ENCODE results near the gene RNASE1. TPM values are rescaled to one million over a fixed set of nuclear protein-coding genes. Genes with fewer than 3 reads are reported as not detected.

The RNASE1 gene
- total and polyA plus RNA-seq, 7 experiments from 2014 or later, result 1.8 to 19.0 (median 15.5) TPM; not detected in 4

- intact Hi-C loops (cut with micrococcal nuclease), result no loop called here
- Histone ChIP-seq H3K27ac (ENCODE audit: low read depth, low read length) (no peak overlapping the region), H3K36me3 (ENCODE audit: control insufficient read depth in 2 of 3, insufficient read depth in 3 of 3, low read length in 3 of 3) (no peaks in the 10 kb centered on the region), H3K9me3 (ENCODE audit: control insufficient read depth in 2 of 3, low read length in 3 of 3) (peaks cover 0 to 19% (median 7%) of the 10 kb centered on the region in 3 experiments), H3K4me1 (ENCODE audit: control insufficient read depth in 2 of 2, insufficient read depth in 2 of 2, low read length in 2 of 2) (no peaks in the 10 kb centered on the region), H3K27me3 (ENCODE audit: control insufficient read depth in 2 of 2, insufficient read depth in 2 of 2, low read length in 2 of 2) (no peaks in the 10 kb centered on the region), H3K4me3 (ENCODE audit: low read length) (no peak overlapping the region)
- ChIA-PET POLR2A (no interaction called here), CTCF (interaction anchor here (0.8 kb wide), 1 partner anchor 122 kb away, joined by 3 read pairs; no protein-coding TSS in a partner anchor)
- ATAC-seq (no peak), DNase-seq (no peak)
- no peak overlapping the region for H3K4me3 Mint-ChIP-seq
- H3K9me3 Mint-ChIP-seq, result peaks cover 7 to 31% (median 11%) of the 10 kb centered on the region in 11 donors
- H3K27me3 Mint-ChIP-seq, result peaks cover 0 to 23% (median 19%) of the 10 kb centered on the region in 5 donors
- H3K27ac Mint-ChIP-seq, result no peak overlapping the region
- peaks cover 0 to 6% (median 0%) of the 10 kb centered on the region in 5 donors for H3K36me3 Mint-ChIP-seq
- H3K4me1 Mint-ChIP-seq, result no peaks in the 10 kb centered on the region
Observed at GRCh38 chr14:20751963-20752562, 50.6 kb downstream of the RNASE1 start.

Other genes starting within 250 kb of the RNASE1 start
- gene RNASE9, start 241.8 kb downstream of the RNASE1 start, total RNA-seq, result not detected
- not detected for gene RNASE9, start 241.8 kb downstream of the RNASE1 start, polyA plus RNA-seq
- not detected for gene RNASE11, start 214.8 kb downstream of the RNASE1 start, total RNA-seq
- not detected for gene RNASE11, start 214.8 kb downstream of the RNASE1 start, polyA plus RNA-seq
- gene RNASE12, start 211.5 kb downstream of the RNASE1 start, total RNA-seq, result not detected
- not detected for gene RNASE12, start 211.5 kb downstream of the RNASE1 start, polyA plus RNA-seq
- gene OR6S1, start 161.2 kb downstream of the RNASE1 start, total RNA-seq, result not detected
- gene OR6S1, start 161.2 kb downstream of the RNASE1 start, polyA plus RNA-seq, result not detected
- gene RNASE4, start 118.3 kb downstream of the RNASE1 start, total RNA-seq, result 1 to 10 TPM in 1 of 5 experiments, under 1 TPM in 4; 0.17 to 4.2 (median 0.43) TPM
- gene RNASE4, start 118.3 kb downstream of the RNASE1 start, polyA plus RNA-seq, result under 1 TPM in 1 of 2 donors, not detected in 1; 0.83 TPM
- gene ANG, start 114.1 kb downstream of the RNASE1 start, total RNA-seq, result 1 to 10 TPM in 3 of 5 experiments, not detected in 2; 1.6 to 3.5 (median 1.7) TPM
- under 1 TPM in 1 of 2 donors, not detected in 1; 0.40 TPM for gene ANG, start 114.1 kb downstream of the RNASE1 start, polyA plus RNA-seq
- gene EDDM3A, start 57.0 kb downstream of the RNASE1 start, total RNA-seq, result not detected
- gene EDDM3A, start 57.0 kb downstream of the RNASE1 start, polyA plus RNA-seq, result not detected
- not detected for gene EDDM3B, start 34.4 kb downstream of the RNASE1 start, total RNA-seq
- gene EDDM3B, start 34.4 kb downstream of the RNASE1 start, polyA plus RNA-seq, result not detected
- 10 to 100 TPM in 1 of 5 experiments, 1 to 10 TPM in 4; 2.7 to 34.2 (median 2.9) TPM for gene RNASE6, start 21.6 kb downstream of the RNASE1 start, total RNA-seq
- gene RNASE6, start 21.6 kb downstream of the RNASE1 start, polyA plus RNA-seq, result 1 to 10 TPM; 3.6 to 5.6 TPM
- gene RNASE3, start 88.5 kb upstream of the RNASE1 start, total RNA-seq, result 1 to 10 TPM in 1 of 5 experiments, not detected in 4; 1.1 TPM
- gene RNASE3, start 88.5 kb upstream of the RNASE1 start, polyA plus RNA-seq, result not detected
- gene RNASE2, start 152.6 kb upstream of the RNASE1 start, total RNA-seq, result 10 to 100 TPM in 1 of 5 experiments, 1 to 10 TPM in 1, not detected in 3; 2.5 to 22.4 TPM
- under 1 TPM in 1 of 2 donors, not detected in 1; 0.30 TPM for gene RNASE2, start 152.6 kb upstream of the RNASE1 start, polyA plus RNA-seq
- gene METTL17, start 187.1 kb upstream of the RNASE1 start, total RNA-seq, result 100 to 1,000 TPM in 2 of 5 experiments, 10 to 100 TPM in 3; 75.4 to 129 (median 96.7) TPM
- gene METTL17, start 187.1 kb upstream of the RNASE1 start, polyA plus RNA-seq, result 10 to 100 TPM; 41.7 to 47.6 TPM
- under 1 TPM in 2 of 5 experiments, not detected in 3; 0.36 to 0.81 TPM for gene SLC39A2, start 196.4 kb upstream of the RNASE1 start, total RNA-seq
- gene SLC39A2, start 196.4 kb upstream of the RNASE1 start, polyA plus RNA-seq, result not detected
- gene NDRG2, start 222.2 kb upstream of the RNASE1 start, total RNA-seq, result 10 to 100 TPM in 4 of 5 experiments, 1 to 10 TPM in 1; 5.9 to 39.9 (median 35.2) TPM
- 10 to 100 TPM; 29.2 to 35.1 TPM for gene NDRG2, start 222.2 kb upstream of the RNASE1 start, polyA plus RNA-seq
- not detected for gene TPPP2, start 227.4 kb upstream of the RNASE1 start, total RNA-seq
- not detected for gene TPPP2, start 227.4 kb upstream of the RNASE1 start, polyA plus RNA-seq
- gene RNASE13, start 232.0 kb upstream of the RNASE1 start, total RNA-seq, result not detected
- not detected for gene RNASE13, start 232.0 kb upstream of the RNASE1 start, polyA plus RNA-seq
- not detected for gene RNASE7, start 239.5 kb upstream of the RNASE1 start, total RNA-seq
- gene RNASE7, start 239.5 kb upstream of the RNASE1 start, polyA plus RNA-seq, result not detected